Chondrocyte (in vitro differentiated cells): ENCODE measurements around the gene LRMDA. TPM values are rescaled to one million over a fixed set of nuclear protein-coding genes. Genes with fewer than 3 reads are reported as not detected.

Experiments
- DNase-seq: peaks from one replicate; pipeline ENCODE4 v3.0.0; 2021; ENCODE audit warnings: mixed read lengths, low spot score
- H3K27ac Mint-ChIP-seq: one replicate; pipeline ENCODE4 v1.8.0; 2021; ENCODE audit warnings: mild to moderate bottlenecking, moderate library complexity, mixed read lengths; ENCODE audit not compliant: unreplicated experiment
- H3K27me3 Mint-ChIP-seq: 2 replicates; pipeline ENCODE4 v1.8.0; 2021; ENCODE audit warnings: low read depth, mixed read lengths
- H3K36me3 Mint-ChIP-seq: 2 replicates; pipeline ENCODE4 v1.8.0; 2021; ENCODE audit warnings: low read depth, mixed read lengths
- H3K4me1 Mint-ChIP-seq: 2 replicates; pipeline ENCODE4 v1.8.0; 2021; ENCODE audit warnings: low read depth, mild to moderate bottlenecking, mixed read lengths
- H3K4me3 Mint-ChIP-seq: one replicate; pipeline ENCODE4 v1.8.0; 2021; ENCODE audit warnings: mild to moderate bottlenecking, moderate library complexity, mixed read lengths; ENCODE audit not compliant: unreplicated experiment
- H3K9me3 Mint-ChIP-seq: 2 replicates; pipeline ENCODE4 v1.8.0; 2021; ENCODE audit warnings: low read depth, mixed read lengths
- total RNA-seq: library from RNA; stranded (reverse); gene quantifications from 3 replicates; pipeline ENCODE4 v1.2.1, GENCODE V29; 2021
- TF ChIP-seq, protein P1 (sequence below): fragments of 200-600 bp; sonication (generic); IDR thresholded peaks from 2 replicates; pipeline ENCODE4 v1.5.0; 2021; ENCODE audit warnings: antibody characterized with exemption, mild to moderate bottlenecking, moderate library complexity

Gene LRMDA
- total RNA-seq, 1 donor from 2014 or later = 2.8 TPM

DNA sequence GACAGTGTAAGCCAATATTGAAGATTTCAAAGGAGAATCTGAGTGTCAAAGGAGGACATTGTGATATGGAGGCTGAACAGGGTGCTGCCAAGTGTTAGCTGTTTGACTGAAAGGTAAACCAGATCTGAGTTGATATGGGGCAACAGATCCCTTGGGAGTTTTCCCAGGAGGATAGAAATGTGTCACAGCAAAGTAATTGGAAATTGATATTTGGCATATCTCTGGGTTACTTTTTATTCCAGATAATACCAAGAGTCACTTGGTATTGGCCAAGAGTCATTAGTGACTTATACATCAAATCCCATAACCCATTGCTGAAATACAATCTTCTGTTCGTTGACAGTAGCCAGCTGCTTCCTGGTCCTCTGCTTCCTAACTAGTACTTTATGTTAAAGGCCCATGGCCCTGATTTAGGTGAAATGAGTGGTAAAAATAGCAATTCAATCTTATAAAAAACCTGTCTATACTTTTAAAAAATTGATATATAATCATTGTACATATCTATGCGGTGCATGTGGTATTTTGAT, 922.9 kb downstream of the LRMDA start:
- H3K36me3 Mint-ChIP-seq = no peaks in the 10 kb centered on the region
- DNase-seq = no peak
- H3K27me3 Mint-ChIP-seq = no peaks in the 10 kb centered on the region
- no peak overlapping the region for H3K27ac Mint-ChIP-seq
- TF ChIP-seq, protein P1, sequence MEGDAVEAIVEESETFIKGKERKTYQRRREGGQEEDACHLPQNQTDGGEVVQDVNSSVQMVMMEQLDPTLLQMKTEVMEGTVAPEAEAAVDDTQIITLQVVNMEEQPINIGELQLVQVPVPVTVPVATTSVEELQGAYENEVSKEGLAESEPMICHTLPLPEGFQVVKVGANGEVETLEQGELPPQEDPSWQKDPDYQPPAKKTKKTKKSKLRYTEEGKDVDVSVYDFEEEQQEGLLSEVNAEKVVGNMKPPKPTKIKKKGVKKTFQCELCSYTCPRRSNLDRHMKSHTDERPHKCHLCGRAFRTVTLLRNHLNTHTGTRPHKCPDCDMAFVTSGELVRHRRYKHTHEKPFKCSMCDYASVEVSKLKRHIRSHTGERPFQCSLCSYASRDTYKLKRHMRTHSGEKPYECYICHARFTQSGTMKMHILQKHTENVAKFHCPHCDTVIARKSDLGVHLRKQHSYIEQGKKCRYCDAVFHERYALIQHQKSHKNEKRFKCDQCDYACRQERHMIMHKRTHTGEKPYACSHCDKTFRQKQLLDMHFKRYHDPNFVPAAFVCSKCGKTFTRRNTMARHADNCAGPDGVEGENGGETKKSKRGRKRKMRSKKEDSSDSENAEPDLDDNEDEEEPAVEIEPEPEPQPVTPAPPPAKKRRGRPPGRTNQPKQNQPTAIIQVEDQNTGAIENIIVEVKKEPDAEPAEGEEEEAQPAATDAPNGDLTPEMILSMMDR = no peak
- peaks cover 38% of the 10 kb centered on the region for H3K4me1 Mint-ChIP-seq
- H3K4me3 Mint-ChIP-seq = no peak overlapping the region
- no peaks in the 10 kb centered on the region for H3K9me3 Mint-ChIP-seq

GRCh38 chr10:76354921-76355320, 923.5 kb downstream of the LRMDA start:
- H3K9me3 Mint-ChIP-seq = no peaks in the 10 kb centered on the region

GRCh38 chr10:76356557-76356956, 925.1 kb downstream of the LRMDA start:
- no peaks in the 10 kb centered on the region for H3K27me3 Mint-ChIP-seq
- no peak overlapping the region for H3K4me3 Mint-ChIP-seq
- TF ChIP-seq, protein P1 = no peak
- DNase-seq = no peak
- no peaks in the 10 kb centered on the region for H3K36me3 Mint-ChIP-seq
- peaks cover 22% of the 10 kb centered on the region for H3K4me1 Mint-ChIP-seq
- no peak overlapping the region for H3K27ac Mint-ChIP-seq
- no peaks in the 10 kb centered on the region for H3K9me3 Mint-ChIP-seq

More at GRCh38 chr10:76354921-76355320, 923.5 kb downstream of the LRMDA start:
- no peak overlapping the region for H3K27ac Mint-ChIP-seq
- H3K4me1 Mint-ChIP-seq = peaks cover 35% of the 10 kb centered on the region
- H3K4me3 Mint-ChIP-seq = no peak overlapping the region
- no peaks in the 10 kb centered on the region for H3K27me3 Mint-ChIP-seq
- TF ChIP-seq, protein P1 = no peak
- no peaks in the 10 kb centered on the region for H3K36me3 Mint-ChIP-seq
- no peak for DNase-seq

- DNase-seq = no peak
- H3K9me3 Mint-ChIP-seq = no peaks in the 10 kb centered on the region
- no peaks in the 10 kb centered on the region for H3K27me3 Mint-ChIP-seq
- peaks cover 9% of the 10 kb centered on the region for H3K4me1 Mint-ChIP-seq
- H3K4me3 Mint-ChIP-seq = no peak overlapping the region
- TF ChIP-seq, protein P1 = no peak
- no peaks in the 10 kb centered on the region for H3K36me3 Mint-ChIP-seq
- H3K27ac Mint-ChIP-seq = no peak overlapping the region
These were observed 926.4 kb downstream of the LRMDA start for GRCh38 chr10:76357726-76358415.

- TF ChIP-seq, protein P1 = no peak
- no peaks in the 10 kb centered on the region for H3K9me3 Mint-ChIP-seq
- peaks cover 3% of the 10 kb centered on the region for H3K4me1 Mint-ChIP-seq
- no peak overlapping the region for H3K27ac Mint-ChIP-seq
- no peaks in the 10 kb centered on the region for H3K36me3 Mint-ChIP-seq
- no peaks in the 10 kb centered on the region for H3K27me3 Mint-ChIP-seq
- no peak overlapping the region for H3K4me3 Mint-ChIP-seq
- no peak for DNase-seq
These were observed 927.4 kb downstream of the LRMDA start for GRCh38 chr10:76358743-76359395.
